ENCODE measurements around the gene GRM8.

Gene GRM8

GRCh38 chr7:126529254-126529653 is 723.5 kb downstream of the GRM8 start:
- DNase-seq (ENCODE audit: low read depth in 2 of 2), result no peak

DNA sequence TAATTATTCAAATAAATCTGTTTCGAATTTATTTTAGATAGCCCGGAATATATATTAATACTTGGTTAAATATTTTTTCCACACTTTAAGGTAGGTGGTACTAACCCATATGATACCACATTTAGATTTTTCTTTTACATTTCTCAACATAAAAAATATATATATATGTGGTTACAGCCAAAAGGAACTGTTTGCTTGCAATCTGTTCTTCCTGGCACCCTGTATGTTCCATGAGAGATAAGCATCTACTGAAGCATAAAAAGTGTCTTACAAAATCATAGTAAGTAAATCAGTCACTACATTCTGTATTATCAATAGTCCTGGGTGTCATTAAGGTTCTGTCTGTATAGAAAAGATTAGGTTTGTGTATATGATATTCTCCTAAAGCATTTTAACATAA is 726.8 kb downstream of the GRM8 start:
- no peak for DNase-seq (ENCODE audit: low read depth in 2 of 2)

DNA sequence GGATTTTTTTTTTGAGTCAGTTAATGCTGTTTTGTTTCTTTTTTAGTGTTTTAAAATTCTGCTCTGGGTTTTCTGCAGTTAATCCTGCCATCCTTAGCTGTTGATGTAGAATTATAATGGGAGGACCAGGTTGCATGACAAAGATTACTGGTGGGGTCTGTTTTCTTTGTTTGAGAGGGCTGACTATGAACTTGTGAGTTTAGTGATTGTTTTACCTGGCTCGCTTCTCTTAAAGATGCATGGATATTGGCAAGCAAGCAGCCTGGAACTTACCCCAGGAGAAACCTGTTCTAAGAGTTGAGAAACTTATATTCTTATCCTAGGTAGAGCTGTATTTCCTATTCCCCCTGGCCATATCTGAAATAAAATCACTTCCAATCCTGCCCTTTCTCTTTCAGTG is 727.8 kb downstream of the GRM8 start:
- no peak for DNase-seq (ENCODE audit: low read depth in 2 of 2)

GRCh38 chr7:126511046-126511445 is 741.7 kb downstream of the GRM8 start:
- DNase-seq (ENCODE audit: low read depth in 2 of 2), result no peak

DNA sequence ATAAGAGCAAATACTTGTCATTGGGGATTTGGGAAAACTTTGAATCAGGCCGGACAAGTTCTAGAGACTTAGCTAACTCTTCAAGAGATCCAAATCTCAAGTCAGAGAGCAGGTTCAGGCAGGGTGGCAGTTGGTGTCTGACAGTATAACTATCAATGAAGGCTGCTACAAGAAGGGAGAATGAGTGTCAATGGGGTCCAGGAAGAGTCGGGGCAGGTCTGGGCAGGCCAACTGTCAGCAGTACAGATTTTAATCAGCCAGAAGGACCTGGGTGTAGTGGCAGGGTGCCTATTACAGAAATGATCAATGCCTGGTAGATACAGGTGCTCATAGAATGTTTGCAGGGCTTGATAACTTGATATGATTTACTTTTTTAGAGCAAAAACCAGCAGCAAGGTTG is 751.1 kb downstream of the GRM8 start:
- DNase-seq (ENCODE audit: low read depth in 2 of 2), result no peak

DNA sequence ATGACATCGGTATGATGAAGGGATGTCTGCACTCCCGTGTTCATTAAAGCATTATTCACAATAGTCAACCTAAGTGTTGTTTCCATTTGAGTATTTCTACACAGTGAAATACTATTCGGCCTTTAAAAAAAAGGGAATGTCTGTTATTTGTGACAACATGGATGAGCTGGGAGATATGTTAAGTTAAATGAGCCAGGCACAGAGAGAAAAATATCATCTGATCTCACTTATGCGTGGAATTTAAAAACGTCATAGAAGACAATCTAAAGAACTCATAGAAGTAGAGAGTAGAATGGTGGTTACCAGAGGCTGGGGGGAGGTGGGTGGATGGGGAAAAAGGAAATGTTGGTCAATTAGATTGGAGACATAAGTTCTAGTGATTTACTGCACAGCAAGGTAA is 753.3 kb downstream of the GRM8 start:
- no peak for DNase-seq (ENCODE audit: low read depth in 2 of 2)

GRCh38 chr7:126495733-126496132 is 757.0 kb downstream of the GRM8 start:
- DNase-seq (ENCODE audit: low read depth in 2 of 2), result no peak

- DNase-seq (ENCODE audit: low read depth in 2 of 2), result no peak
These were observed 757.7 kb downstream of the GRM8 start for GRCh38 chr7:126495001-126495400.

DNA sequence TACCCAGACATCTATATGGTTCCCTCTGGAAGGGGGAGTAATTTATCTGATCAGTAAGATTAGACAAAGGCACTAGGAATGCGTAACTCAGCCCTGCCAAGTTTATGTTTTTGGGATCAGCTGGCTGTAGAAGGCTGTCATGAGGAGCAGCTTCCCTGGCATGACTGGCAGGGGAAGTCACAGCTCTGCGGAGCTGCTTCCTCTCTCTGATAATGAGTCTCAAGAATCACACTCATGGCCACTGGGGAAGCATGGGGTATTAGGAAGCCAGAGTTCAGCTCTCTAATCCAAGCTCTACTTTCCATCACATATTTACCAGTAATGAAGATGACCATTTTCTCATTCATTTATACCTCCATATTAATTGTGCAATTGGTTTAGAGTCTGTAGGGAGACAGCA is 758.9 kb downstream of the GRM8 start:
- DNase-seq (ENCODE audit: low read depth in 2 of 2), result no peak

DNA sequence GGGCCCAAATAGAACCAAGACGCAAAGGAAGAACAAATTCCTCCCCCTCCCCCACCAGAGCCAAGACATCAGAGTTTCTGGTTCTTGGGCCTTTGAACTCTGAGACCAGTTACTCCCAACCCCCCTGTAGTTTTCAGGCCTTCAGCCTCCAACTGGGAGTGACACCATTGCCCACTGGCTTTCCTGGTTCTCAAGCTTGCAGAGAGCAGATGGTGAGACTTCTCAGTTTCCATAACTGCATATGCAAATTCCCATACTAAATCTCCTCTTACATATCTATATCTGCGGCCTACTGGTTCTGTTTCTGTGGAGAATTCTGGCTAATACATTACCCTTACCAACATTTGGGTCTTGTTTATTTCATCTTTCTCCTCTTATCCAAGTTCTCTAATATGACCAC is 762.9 kb downstream of the GRM8 start:
- no peak for DNase-seq (ENCODE audit: low read depth in 2 of 2)

- DNase-seq (ENCODE audit: low read depth in 2 of 2), result no peak
These were observed 764.9 kb downstream of the GRM8 start for GRCh38 chr7:126487728-126488442.

GRCh38 chr7:126486806-126487205 is 765.9 kb downstream of the GRM8 start:
- DNase-seq (ENCODE audit: low read depth in 2 of 2), result no peak

GRCh38 chr7:126485791-126486190 is 767.0 kb downstream of the GRM8 start:
- DNase-seq (ENCODE audit: low read depth in 2 of 2), result no peak

DNA sequence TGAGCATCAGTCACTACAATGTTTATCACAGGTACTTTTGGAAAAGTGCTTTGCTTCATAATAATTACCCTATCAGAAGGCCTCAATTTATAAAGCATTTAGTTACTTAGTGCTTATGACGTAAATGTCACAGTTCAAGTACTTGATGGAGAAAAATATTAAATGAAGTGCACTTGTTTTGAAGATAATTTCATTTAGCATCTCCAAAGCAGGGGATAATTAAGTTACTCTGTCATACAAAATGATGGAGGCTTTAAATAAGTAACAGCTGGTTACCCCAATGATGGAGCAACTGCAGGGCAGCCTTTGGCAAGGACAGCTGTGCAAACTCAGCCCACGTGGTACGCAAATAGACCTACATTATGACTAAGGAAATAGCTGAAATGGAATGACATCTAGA is 768.8 kb downstream of the GRM8 start:
- no peak for DNase-seq (ENCODE audit: low read depth in 2 of 2)

DNA sequence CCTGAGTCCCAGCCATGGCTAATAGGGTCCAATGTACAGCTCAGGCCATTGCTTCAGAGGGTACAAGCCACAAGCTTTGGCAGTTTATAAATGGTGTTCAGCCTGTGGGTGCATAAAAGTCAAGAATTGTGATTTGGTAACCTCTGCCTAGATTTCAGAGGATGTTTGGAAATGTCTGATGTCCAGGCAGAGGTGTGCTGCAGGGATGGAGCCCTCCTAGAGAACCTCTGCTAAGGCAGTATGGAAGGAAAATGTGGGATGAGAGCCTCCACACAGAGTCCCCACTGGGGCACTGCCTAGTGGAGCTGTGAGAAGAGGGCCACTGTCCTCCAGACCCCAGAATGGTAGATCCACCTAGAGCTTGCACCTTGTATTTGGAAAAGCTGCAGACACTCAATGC is 779.9 kb downstream of the GRM8 start:
- DNase-seq (ENCODE audit: low read depth in 2 of 2), result no peak

DNA sequence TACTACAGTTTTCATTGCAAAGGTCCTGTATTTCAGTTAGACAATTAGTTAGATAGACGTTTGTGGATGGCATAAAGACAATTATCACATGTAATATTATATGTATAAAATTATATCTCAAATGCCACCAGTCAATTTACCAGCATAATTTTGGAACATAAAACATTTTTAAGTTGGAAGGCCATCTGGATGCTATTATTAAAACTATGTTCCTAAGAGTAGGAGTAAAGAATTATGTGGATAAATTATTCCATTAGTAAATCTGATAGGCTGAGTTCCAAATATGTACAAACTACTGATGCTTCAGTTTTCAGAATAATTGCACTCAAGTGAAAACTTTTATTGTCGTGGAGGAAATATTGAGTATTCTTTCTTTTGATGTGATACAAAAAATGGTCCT is 790.3 kb downstream of the GRM8 start:
- no peak for DNase-seq (ENCODE audit: low read depth in 2 of 2)

DNA sequence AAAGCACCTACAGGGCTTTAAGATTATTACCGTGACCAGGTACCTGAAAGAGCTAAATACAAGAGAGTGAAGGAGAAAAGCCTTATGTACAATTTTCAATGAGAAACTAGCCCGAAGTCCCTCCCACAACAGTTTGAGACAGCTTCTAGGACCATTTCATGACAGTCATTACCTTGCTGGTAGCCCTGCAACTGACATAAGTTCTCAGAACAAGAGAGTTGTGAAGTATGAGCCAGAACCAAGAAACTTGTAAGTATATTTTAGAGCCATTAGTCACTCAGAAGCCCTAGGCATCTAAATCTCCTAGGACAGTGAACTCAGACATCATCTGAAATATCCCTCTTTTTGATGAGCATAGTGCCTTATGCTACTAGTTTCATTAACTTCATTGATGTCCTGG is 792.1 kb downstream of the GRM8 start:
- DNase-seq (ENCODE audit: low read depth in 2 of 2), result no peak

DNA sequence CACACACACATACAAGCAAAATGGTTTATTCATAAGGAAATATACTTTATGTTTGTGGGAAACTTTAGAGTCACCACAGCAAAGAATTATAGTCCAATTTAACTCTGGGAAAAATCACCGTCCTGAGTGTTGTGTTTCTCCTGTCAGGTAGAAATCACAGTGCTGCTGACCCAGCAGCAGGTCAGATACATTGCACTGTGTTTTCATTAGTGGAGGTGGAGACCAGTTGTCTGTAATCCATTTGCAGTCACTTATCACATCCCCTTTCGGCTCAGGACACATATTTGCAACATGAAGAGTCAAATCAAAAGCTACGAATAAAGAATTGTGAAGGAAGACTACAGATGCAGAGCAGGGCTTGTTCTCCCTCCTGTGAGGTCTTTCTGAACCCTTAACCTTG is 799.6 kb downstream of the GRM8 start:
- DNase-seq (ENCODE audit: low read depth in 2 of 2), result no peak

DNA sequence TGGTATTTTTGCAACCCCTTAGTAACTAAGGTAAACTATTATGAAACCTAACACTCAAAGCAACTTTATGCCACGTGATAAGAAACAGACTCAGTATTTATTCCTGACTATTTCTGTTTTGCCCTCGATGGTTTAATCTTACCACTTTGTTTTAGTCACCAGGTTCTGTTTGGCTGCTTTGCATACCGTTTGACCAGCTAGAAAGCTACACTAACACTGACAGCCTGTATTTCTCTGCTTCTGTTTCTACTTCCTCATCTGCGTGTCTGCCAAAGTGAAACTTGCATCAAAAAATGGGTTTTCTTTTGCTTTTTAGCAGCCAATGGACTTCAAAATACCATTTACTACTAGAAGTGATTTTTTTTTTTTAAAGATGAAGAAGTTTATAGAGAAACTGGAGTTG is 802.5 kb downstream of the GRM8 start:
- DNase-seq (ENCODE audit: low read depth in 2 of 2), result no peak

- DNase-seq (ENCODE audit: low read depth in 2 of 2), result no peak
These were observed 803.0 kb downstream of the GRM8 start for GRCh38 chr7:126449611-126450268.

GRCh38 chr7:126447984-126448383 is 804.8 kb downstream of the GRM8 start:
- DNase-seq (ENCODE audit: low read depth in 2 of 2), result no peak

DNA sequence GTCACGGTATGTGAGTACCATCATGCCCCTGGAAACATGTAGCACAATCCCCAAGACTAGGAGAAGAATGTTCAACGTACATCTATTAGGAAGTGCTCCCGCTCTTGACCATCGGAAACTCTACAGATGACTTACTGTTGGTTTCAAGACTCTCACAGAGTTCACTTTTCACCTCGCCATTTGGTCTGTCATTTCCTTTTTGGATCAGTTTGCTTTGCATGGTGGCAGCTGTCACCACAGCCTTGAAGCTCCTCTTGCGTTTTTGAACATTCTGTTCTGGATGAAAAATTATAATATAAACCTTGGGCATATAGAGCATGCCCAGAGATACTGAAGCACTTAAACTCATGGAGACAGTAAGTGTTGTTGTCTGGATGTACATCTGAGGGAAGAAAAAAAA is 806.8 kb downstream of the GRM8 start:
- no peak for DNase-seq (ENCODE audit: low read depth in 2 of 2)

DNA sequence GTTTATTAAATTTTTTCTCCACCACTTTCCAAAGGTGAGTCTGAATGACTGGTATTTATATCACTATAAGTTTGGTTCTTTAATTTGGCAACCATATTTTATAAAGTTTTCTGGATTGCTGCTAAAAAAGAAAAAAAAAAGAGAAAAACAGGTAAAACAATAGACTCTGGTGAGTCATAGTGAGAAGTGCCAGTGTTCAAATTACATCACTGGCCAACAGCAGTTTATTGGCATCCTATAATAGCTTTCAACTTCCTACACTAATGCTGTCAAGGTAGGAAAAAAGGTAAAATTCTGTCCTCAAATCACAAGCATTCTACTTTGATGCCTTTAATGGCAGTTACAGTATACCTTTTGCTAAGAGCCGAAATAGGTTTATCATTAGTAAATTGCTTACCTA is 808.8 kb downstream of the GRM8 start:
- DNase-seq (ENCODE audit: low read depth in 2 of 2), result no peak

- DNase-seq (ENCODE audit: low read depth in 2 of 2), result no peak
These were observed 809.8 kb downstream of the GRM8 start for GRCh38 chr7:126442908-126443307.
